Adipocyte (in vitro differentiated cells): Measurements from ENCODE around the gene PLCB3.
"Not testable (repeated sequence)": the region's sequence is repeated elsewhere in the genome, so short reads cannot be mapped to it uniquely, and the experiment has no call there.

ENCODE experiments used
- DNase-seq: peaks from one replicate; pipeline ENCODE4 v3.0.0-alpha.2; 2015; ENCODE audit warnings: low read depth
- H3K27me3 ChIP-seq: replicated peaks from 2 replicates; pipeline ENCODE4 v1.7.0; 2013; ENCODE audit warnings: mild to moderate bottlenecking, low read length, moderate library complexity; ENCODE audit not compliant: control insufficient read depth, insufficient read depth
- H3K36me3 ChIP-seq: 2 replicates; pipeline ENCODE4 v1.7.0; 2013; ENCODE audit warnings: low read length, mild to moderate bottlenecking, moderate library complexity; ENCODE audit not compliant: control insufficient read depth, insufficient read depth, severe bottlenecking
- H3K4me1 ChIP-seq: 2 replicates; pipeline ENCODE4 v1.7.0; 2013; ENCODE audit warnings: mild to moderate bottlenecking, low read length, moderate library complexity; ENCODE audit not compliant: control insufficient read depth, insufficient read depth
- H3K4me3 ChIP-seq: 2 replicates; pipeline ENCODE4 v1.7.0; 2013; ENCODE audit warnings: mild to moderate bottlenecking, low read length, moderate library complexity
- H3K9ac ChIP-seq: 2 replicates; pipeline ENCODE4 v1.7.0; 2013; ENCODE audit warnings: mild to moderate bottlenecking, low read length, moderate library complexity
- H3K9me3 ChIP-seq: 2 replicates; pipeline ENCODE4 v1.7.0; 2013; ENCODE audit warnings: mild to moderate bottlenecking, low read length, moderate library complexity; ENCODE audit not compliant: control insufficient read depth

The PLCB3 gene

DNA sequence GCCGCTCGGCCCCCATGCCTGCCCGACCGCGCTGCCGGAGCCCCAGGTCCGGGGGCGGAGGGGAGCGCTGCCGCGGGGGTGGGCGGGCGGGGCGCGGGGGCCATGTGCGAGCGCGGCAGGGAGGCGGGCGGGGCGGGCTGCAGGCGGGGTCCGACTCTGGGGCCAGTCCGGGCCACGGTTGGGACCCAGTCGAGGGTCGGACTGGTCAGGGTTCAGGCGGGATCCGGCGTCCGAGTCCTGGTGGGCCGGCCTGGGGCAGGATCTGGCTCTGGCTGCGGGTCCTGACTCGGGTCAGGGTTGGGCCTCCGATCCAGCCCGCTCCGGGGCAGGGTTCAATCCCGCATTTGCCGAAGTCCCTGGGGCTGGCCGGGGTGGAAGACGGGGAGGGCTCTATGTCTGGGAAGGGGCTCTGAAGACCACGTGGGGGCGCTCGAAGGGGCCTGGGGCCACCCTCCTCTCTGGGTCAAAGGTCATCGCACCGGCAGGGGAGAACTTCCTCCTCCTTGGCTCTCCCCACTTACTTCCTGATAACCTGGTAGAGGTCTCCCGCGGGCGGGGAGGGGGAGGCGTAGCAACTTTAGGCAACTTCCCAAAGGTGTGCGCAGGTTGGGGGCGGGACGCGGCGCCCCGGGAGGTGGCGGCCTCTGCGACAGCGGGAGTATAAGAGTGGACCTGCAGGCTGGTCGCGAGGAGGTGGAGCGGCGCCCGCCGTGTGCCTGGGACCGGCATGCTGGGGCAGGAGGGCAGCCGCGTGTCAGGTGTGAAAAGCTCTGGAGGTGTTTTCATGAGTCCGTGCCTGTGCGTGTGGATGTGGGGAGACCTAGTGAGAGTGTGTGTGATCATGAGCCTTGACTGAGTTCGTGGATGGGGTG is 54.6 kb downstream of the PLCB3 start:
- Histone ChIP-seq H3K36me3 (no peaks in the 10 kb centered on the region), H3K9me3 (no peaks in the 10 kb centered on the region), H3K4me3 (peak overlapping the region; percentile 93), H3K9ac (peak overlapping the region; percentile 92), H3K27me3 (no peaks in the 10 kb centered on the region), H3K4me1 (peaks cover 14% of the 10 kb centered on the region)
- DNase-seq: peak; percentile 37

DNA sequence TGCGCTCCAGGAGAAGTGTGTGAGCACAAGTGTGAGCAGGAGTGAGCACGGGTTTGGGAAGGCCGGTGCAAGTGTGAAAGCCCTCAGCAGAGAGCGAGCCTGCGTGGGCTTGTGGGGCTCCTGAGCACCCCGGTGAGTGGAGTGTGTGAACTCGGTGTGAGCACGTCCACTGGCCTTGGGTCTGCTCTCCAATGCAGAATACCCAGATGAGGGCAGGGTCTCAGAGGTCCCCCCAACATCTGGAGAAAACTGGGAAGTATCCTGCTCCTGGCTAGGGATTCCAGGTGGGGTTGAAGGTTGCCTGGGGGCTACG is 55.2 kb downstream of the PLCB3 start:
- DNase-seq: no peak
- no peaks in the 10 kb centered on the region for H3K9me3 ChIP-seq
- H3K27me3 ChIP-seq: no peaks in the 10 kb centered on the region
- H3K9ac ChIP-seq: peak overlapping the region; percentile 92
- H3K4me3 ChIP-seq: peak overlapping the region; percentile 93
- H3K36me3 ChIP-seq: no peaks in the 10 kb centered on the region
- peaks cover 14% of the 10 kb centered on the region for H3K4me1 ChIP-seq

DNA sequence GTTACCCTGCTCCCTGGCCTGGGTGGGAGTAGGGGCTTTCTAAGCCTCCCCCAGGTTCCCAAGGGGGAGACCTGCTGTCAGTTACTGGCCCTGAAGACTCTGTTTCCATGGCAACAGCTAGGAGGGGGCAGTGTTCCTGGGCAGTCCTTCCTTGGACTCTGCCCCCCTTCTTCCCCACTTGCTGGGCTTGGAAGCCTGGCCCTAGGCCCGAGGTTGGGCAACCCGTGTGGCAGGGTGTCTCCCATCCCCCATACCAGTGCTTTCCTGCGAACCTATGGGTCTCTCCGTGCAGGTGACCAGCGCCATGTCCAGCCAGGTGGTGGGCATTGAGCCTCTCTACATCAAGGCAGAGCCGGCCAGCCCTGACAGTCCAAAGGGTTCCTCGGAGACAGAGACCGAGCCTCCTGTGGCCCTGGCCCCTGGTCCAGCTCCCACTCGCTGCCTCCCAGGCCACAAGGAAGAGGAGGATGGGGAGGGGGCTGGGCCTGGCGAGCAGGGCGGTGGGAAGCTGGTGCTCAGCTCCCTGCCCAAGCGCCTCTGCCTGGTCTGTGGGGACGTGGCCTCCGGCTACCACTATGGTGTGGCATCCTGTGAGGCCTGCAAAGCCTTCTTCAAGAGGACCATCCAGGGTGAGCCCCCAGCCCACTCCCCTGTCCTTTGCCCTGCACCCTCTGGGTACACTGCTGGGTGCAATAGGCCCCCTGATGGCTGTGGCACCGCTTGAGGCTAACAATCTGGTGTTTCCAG is 55.7 kb downstream of the PLCB3 start:
- H3K9ac ChIP-seq: peak overlapping the region; percentile 92
- H3K4me3 ChIP-seq: peak overlapping the region; percentile 93

DNA sequence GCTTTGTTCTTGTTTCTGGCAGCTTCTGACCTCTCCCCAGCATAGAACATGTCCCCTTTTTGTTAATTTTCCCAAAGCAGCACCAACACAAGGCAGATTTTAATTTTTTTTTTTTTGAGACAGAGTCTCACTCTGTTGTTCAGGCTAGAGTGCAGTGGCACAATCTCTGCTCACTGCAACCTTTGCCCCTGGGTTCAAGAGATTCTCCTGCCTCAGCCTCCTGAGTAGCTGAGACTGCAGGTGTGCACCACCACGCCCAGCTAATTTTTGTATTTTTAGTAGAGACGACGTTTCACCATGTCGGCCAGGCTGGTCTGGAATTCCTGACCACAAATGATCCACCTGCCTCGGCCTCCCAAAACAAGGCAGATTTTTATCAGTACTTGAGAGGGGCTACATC is 56.5 kb downstream of the PLCB3 start:
- peaks cover 16% of the 10 kb centered on the region for H3K4me1 ChIP-seq
- not testable (repeated sequence) for H3K9me3 ChIP-seq, H3K9ac ChIP-seq, H3K27me3 ChIP-seq, H3K4me3 ChIP-seq, DNase-seq, H3K36me3 ChIP-seq

More for the DNA sequence above, 55.7 kb downstream of the PLCB3 start:
- peak; percentile 31 for DNase-seq
- Histone ChIP-seq H3K27me3 (no peaks in the 10 kb centered on the region), H3K36me3 (no peaks in the 10 kb centered on the region), H3K4me1 (peaks cover 14% of the 10 kb centered on the region), H3K9me3 (no peaks in the 10 kb centered on the region)

DNA sequence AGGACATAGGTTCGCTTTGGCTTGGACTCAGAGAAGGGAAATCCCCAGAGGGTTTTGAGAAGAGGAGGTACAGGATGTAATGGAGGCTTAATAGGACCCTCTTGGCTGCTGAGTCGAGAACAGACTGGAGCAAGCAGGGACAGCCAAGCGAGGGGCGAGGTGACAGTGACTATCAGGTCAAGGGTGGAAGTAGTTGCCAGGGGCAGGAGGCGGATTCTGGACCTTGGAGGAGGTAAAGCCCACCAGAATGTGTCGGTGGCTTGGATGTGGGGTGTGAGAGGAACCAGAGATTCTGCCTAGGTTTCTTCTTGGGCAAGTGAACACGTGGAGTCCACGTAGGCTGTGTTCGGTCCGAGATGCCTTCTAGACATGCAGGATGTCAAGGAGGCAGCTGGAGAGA is 61.6 kb downstream of the PLCB3 start:
- peak overlapping the region; percentile 75 for H3K4me3 ChIP-seq
- H3K9ac ChIP-seq: peak overlapping the region; percentile 87
- peaks cover 30% of the 10 kb centered on the region for H3K4me1 ChIP-seq
- H3K27me3 ChIP-seq: no peaks in the 10 kb centered on the region
- peaks cover 22% of the 10 kb centered on the region for H3K36me3 ChIP-seq
- DNase-seq: no peak
- no peaks in the 10 kb centered on the region for H3K9me3 ChIP-seq

DNA sequence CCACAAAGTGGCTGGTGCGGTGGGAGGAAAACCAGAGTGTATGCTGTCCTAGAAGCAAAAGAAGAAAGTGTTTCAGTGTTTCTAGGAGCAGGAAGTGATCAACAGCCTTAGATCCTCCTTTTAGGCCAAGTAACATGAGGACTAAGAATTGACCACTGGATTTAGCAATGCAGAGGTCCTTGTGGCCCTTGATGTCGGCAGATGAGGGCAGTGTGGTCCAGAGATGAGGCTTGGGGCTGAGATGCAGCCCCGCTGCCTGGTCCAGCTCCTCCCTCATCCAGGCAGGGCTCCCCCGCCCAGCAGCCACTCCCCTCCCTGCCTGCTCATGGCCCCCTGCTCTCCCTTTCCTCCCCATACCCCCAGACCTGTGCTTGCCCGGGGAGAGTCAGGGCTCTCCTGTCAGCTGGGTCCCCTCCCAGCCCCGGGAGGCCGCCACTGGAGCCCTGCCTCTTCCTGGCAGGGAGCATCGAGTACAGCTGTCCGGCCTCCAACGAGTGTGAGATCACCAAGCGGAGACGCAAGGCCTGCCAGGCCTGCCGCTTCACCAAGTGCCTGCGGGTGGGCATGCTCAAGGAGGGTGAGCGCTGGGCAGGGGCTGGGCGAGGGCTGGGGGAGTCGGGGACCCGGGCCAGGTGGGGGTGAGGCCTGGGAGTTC is 62.3 kb downstream of the PLCB3 start:
- Histone ChIP-seq H3K9ac (peak overlapping the region; percentile 87), H3K36me3 (peaks cover 22% of the 10 kb centered on the region), H3K27me3 (no peaks in the 10 kb centered on the region), H3K9me3 (no peaks in the 10 kb centered on the region), H3K4me3 (peak overlapping the region; percentile 75), H3K4me1 (peaks cover 30% of the 10 kb centered on the region)
- no peak for DNase-seq

DNA sequence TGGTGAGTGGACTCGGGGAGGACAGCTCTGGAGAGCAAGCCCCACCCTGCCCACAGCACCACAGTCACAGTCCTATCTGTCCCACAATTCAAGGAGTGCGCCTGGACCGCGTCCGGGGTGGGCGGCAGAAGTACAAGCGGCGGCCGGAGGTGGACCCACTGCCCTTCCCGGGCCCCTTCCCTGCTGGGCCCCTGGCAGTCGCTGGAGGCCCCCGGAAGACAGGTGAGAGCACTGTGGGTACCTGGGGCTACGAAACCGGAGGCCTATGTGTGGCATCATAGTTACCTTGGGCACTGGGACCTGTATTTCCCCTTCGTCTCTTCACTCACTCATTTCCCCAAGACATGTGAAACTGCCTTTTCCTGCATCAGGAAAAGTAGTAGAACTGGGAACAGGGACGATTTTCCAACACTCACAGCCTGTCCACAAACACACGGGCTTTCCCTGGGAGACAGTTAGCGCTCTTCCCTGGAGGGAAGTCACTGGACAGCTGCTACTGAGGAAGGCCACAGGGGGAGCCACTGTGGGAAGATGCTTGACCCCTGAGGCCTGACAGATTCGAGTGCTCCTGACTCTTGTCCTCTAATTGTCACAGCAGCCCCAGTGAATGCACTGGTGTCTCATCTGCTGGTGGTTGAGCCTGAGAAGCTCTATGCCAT is 62.9 kb downstream of the PLCB3 start:
- Histone ChIP-seq H3K9me3 (no peaks in the 10 kb centered on the region), H3K4me1 (peaks cover 35% of the 10 kb centered on the region), H3K4me3 (peak overlapping the region; percentile 75), H3K27me3 (no peaks in the 10 kb centered on the region), H3K9ac (peak overlapping the region; percentile 87), H3K36me3 (peaks cover 22% of the 10 kb centered on the region)
- no peak for DNase-seq

DNA sequence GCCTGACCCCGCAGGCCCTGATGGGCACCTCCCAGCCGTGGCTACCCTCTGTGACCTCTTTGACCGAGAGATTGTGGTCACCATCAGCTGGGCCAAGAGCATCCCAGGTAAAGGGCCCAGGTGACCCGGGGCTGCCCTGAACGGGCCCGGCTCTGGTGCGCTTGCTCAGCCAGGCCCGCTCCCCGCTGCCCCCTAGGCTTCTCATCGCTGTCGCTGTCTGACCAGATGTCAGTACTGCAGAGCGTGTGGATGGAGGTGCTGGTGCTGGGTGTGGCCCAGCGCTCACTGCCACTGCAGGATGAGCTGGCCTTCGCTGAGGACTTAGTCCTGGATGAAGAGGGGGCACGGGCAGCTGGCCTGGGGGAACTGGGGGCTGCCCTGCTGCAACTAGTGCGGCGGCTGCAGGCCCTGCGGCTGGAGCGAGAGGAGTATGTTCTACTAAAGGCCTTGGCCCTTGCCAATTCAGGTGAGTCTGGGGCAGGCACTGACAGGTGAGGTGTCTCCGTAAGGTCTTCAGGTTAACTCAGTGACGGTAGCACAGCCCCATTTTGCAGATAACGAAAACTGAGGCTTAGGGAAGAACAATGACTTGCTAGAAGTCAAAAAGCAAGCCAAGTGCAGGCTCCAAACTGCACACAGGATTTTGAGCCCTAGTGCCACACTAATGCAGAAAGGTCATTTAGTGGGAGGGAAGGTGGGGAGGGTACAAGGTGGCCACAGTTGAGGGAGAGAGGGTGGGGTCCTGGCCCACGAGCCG is 63.7 kb downstream of the PLCB3 start:
- H3K4me1 ChIP-seq: peaks cover 41% of the 10 kb centered on the region
- H3K9me3 ChIP-seq: no peaks in the 10 kb centered on the region
- peak overlapping the region; percentile 87 for H3K9ac ChIP-seq
- H3K4me3 ChIP-seq: peak overlapping the region; percentile 75
- DNase-seq: no peak
- H3K27me3 ChIP-seq: no peaks in the 10 kb centered on the region
- H3K36me3 ChIP-seq: peaks cover 22% of the 10 kb centered on the region

DNA sequence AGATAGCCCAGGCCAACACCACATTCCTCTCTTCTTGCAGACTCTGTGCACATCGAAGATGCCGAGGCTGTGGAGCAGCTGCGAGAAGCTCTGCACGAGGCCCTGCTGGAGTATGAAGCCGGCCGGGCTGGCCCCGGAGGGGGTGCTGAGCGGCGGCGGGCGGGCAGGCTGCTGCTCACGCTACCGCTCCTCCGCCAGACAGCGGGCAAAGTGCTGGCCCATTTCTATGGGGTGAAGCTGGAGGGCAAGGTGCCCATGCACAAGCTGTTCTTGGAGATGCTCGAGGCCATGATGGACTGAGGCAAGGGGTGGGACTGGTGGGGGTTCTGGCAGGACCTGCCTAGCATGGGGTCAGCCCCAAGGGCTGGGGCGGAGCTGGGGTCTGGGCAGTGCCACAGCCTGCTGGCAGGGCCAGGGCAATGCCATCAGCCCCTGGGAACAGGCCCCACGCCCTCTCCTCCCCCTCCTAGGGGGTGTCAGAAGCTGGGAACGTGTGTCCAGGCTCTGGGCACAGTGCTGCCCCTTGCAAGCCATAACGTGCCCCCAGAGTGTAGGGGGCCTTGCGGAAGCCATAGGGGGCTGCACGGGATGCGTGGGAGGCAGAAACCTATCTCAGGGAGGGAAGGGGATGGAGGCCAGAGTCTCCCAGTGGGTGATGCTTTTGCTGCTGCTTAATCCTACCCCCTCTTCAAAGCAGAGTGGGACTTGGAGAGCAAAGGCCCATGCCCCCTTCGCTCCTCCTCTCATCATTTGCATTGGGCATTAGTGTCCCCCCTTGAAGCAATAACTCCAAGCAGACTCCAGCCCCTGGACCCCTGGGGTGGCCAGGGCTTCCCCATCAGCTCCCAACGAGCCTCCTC is 64.6 kb downstream of the PLCB3 start:
- peaks cover 41% of the 10 kb centered on the region for H3K4me1 ChIP-seq
- peaks cover 24% of the 10 kb centered on the region for H3K36me3 ChIP-seq
- H3K9ac ChIP-seq: peak overlapping the region; percentile 93
- not testable (repeated sequence) for H3K27me3 ChIP-seq, H3K9me3 ChIP-seq, DNase-seq
- H3K4me3 ChIP-seq: peak overlapping the region; percentile 91
